ENCODE results near the gene MAPK12. TPM values are rescaled to one million over a fixed set of nuclear protein-coding genes. Genes with fewer than 3 reads are reported as not detected.
A peak's percentile ranks its signal among the peaks of the same experiment; 100 is the strongest.

The MAPK12 gene
- total RNA-seq, 1 experiment from 2014 or later: 16.9 TPM

- no peak for DNase-seq (ENCODE audit: low read depth)
These were observed 7.2 kb upstream of the MAPK12 start for GRCh38 chr22:50268655-50269113.

- no peak for DNase-seq (ENCODE audit: low read depth)
These were observed 6.3 kb upstream of the MAPK12 start for GRCh38 chr22:50267591-50268390.

- no peak for DNase-seq (ENCODE audit: low read depth)
These were observed 5.5 kb upstream of the MAPK12 start for GRCh38 chr22:50266994-50267393.

- DNase-seq (ENCODE audit: low read depth): no peak
These were observed 3.6 kb upstream of the MAPK12 start for GRCh38 chr22:50264946-50265669.

GRCh38 chr22:50264104-50264745 is 2.7 kb upstream of the MAPK12 start:
- no peak for DNase-seq (ENCODE audit: low read depth)

GRCh38 chr22:50262973-50263617 is 1.6 kb upstream of the MAPK12 start:
- no peak for DNase-seq (ENCODE audit: low read depth)

GRCh38 chr22:50262460-50262911 is 1.0 kb upstream of the MAPK12 start:
- DNase-seq (ENCODE audit: low read depth): peak; percentile 55

- peak; percentile 53 for DNase-seq (ENCODE audit: low read depth)
These were observed 475 bp downstream of the MAPK12 start for GRCh38 chr22:50260801-50261614.

- DNase-seq (ENCODE audit: low read depth): no peak
These were observed 1.1 kb downstream of the MAPK12 start for GRCh38 chr22:50260434-50260800.

GRCh38 chr22:50259302-50259701 is 2.2 kb downstream of the MAPK12 start:
- DNase-seq (ENCODE audit: low read depth): no peak

- no peak for DNase-seq (ENCODE audit: low read depth)
These were observed 2.9 kb downstream of the MAPK12 start for GRCh38 chr22:50258361-50259292.

GRCh38 chr22:50257451-50258360 is 3.8 kb downstream of the MAPK12 start:
- DNase-seq (ENCODE audit: low read depth): no peak

GRCh38 chr22:50257041-50257440 is 4.4 kb downstream of the MAPK12 start:
- no peak for DNase-seq (ENCODE audit: low read depth)

- no peak for DNase-seq (ENCODE audit: low read depth)
These were observed 5.1 kb downstream of the MAPK12 start for GRCh38 chr22:50256258-50256862.

GRCh38 chr22:50255607-50256006 is 5.9 kb downstream of the MAPK12 start:
- DNase-seq (ENCODE audit: low read depth): no peak

- DNase-seq (ENCODE audit: low read depth): no peak
These were observed 6.4 kb downstream of the MAPK12 start for GRCh38 chr22:50255099-50255498.

- DNase-seq (ENCODE audit: low read depth): no peak
These were observed 7.5 kb downstream of the MAPK12 start for GRCh38 chr22:50253941-50254340.
